OCI-LY1 (cell line): ENCODE measurements around the gene OBSL1.

Experiments used
- H2AFZ ChIP-seq: fragments of 200-600 bp; sonication (generic), shearing (Covaris generic); 2 replicates; pipeline ENCODE4 v1.6.0; 2014; ENCODE audit warnings: antibody characterized with exemption, mild to moderate bottlenecking, low read length
- H3F3A ChIP-seq: fragments of 200-600 bp; sonication (generic), shearing (Covaris generic); 2 replicates; pipeline ENCODE4 v1.6.0; 2014; ENCODE audit warnings: mild to moderate bottlenecking, antibody characterized with exemption, low read length, moderate library complexity; ENCODE audit not compliant: insufficient read depth
- H3K27ac ChIP-seq: fragments of 200-600 bp; sonication (generic); 2 replicates; pipeline ENCODE4 v1.5.1; 2014; ENCODE audit warnings: low read length, mixed run types, mild to moderate bottlenecking, low read depth; ENCODE audit not compliant: poor library complexity, severe bottlenecking
- H3K27me3 ChIP-seq: fragments of 200-600 bp; sonication (generic); 2 replicates; pipeline ENCODE4 v1.6.0; 2014; ENCODE audit warnings: antibody characterized with exemption, mild to moderate bottlenecking, low read length, moderate library complexity; ENCODE audit not compliant: insufficient read depth
- H3K36me3 ChIP-seq: fragments of 200-600 bp; sonication (generic); 2 replicates; pipeline ENCODE4 v1.6.1; 2014; ENCODE audit warnings: mild to moderate bottlenecking, antibody characterized with exemption, low read length, moderate library complexity, mixed read lengths; ENCODE audit not compliant: insufficient read depth
- H3K4me1 ChIP-seq: fragments of 200-600 bp; sonication (generic); 2 replicates; pipeline ENCODE4 v1.5.1; 2014; ENCODE audit warnings: mild to moderate bottlenecking, low read length, moderate library complexity; ENCODE audit not compliant: insufficient read depth, severe bottlenecking
- H3K4me2 ChIP-seq: fragments of 200-600 bp; sonication (generic), shearing (Covaris generic); 2 replicates; pipeline ENCODE4 v1.6.1; 2014; ENCODE audit warnings: low read length
- H3K4me3 ChIP-seq: fragments of 200-600 bp; sonication (generic); 2 replicates; pipeline ENCODE4 v1.5.1; 2014; ENCODE audit warnings: low read length, low read depth, mild to moderate bottlenecking, mixed read lengths; ENCODE audit not compliant: poor library complexity, severe bottlenecking
- H3K79me2 ChIP-seq: fragments of 200-600 bp; shearing (Covaris generic); 2 replicates; pipeline ENCODE4 v1.6.1; 2016; ENCODE audit warnings: mixed run types, low read length, mixed read lengths; ENCODE audit not compliant: insufficient read depth
- H3K9ac ChIP-seq: fragments of 200-600 bp; sonication (generic), shearing (Covaris generic); 2 replicates; pipeline ENCODE4 v1.6.1; 2014; ENCODE audit warnings: mild to moderate bottlenecking, low read length, mixed read lengths
- H3K9me2 ChIP-seq: fragments of 200-600 bp; sonication (generic), shearing (Covaris generic); 2 replicates; pipeline ENCODE4 v1.6.1; 2014; ENCODE audit warnings: low read depth, mild to moderate bottlenecking, low read length, mixed read lengths
- H3K9me3 ChIP-seq: fragments of 200-600 bp; shearing (Covaris generic); 2 replicates; pipeline ENCODE4 v1.6.1; 2014; ENCODE audit warnings: low read length, mixed read lengths
- H4K20me1 ChIP-seq: fragments of 200-600 bp; sonication (generic), shearing (Covaris generic); 2 replicates; pipeline ENCODE4 v1.6.0; 2016; ENCODE audit warnings: mild to moderate bottlenecking, low read length; ENCODE audit not compliant: insufficient read depth
- EZH2 ChIP-seq: fragments of 200-600 bp; sonication (generic), shearing (Covaris generic); IDR thresholded peaks from 2 replicates; pipeline ENCODE4 v1.8.0; 2017; ENCODE audit warnings: borderline replicate concordance, mixed run types, mild to moderate bottlenecking, antibody characterized with exemption, low read length, moderate library complexity, mixed read lengths
- TF ChIP-seq, protein P1 (sequence below): fragments of 200-600 bp; sonication (generic), shearing (Covaris generic); IDR thresholded peaks from 2 replicates; pipeline ENCODE4 v1.5.1; 2017; ENCODE audit warnings: mild to moderate bottlenecking, antibody characterized with exemption, low read length, moderate library complexity, mixed read lengths

Gene OBSL1

DNA sequence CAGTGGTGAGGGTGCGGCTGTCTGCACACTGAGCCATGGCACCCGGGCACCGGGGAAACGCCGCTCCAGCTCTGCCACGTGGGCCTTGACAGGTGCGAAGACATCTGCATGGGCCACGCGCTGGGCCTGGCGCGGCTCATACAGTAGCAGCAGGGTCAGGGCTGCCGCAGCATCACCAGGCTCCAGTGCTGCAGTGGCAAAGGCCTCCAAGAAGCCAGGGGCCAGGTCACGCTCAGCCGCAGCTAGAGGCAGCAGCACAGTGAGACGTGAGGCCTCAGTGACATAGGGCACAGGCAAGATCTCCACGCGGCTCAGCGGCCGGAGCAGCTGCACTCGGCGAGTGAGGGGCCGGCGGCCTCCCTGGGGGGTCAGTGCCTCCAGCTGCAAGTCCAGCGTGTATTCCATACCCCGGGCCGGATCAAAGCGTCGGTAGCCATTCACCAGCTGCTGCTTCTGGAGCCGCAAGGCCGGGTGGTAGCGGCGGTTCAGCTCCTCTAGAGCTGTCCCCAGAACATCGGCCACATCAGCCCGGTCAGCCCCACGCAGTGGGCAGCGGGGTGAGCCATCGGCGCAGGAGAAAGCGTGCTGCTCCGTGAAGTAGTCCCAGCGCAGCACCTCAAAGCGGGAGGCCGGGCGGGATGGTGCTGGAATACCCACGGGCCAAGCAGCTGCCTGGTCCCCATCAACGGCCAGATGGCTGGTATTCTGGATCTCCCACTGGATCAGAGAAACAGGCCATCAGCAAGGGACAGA is 31.2 kb downstream of the OBSL1 start:
- TF ChIP-seq EZH2 = no peak
- TF ChIP-seq, protein P1, sequence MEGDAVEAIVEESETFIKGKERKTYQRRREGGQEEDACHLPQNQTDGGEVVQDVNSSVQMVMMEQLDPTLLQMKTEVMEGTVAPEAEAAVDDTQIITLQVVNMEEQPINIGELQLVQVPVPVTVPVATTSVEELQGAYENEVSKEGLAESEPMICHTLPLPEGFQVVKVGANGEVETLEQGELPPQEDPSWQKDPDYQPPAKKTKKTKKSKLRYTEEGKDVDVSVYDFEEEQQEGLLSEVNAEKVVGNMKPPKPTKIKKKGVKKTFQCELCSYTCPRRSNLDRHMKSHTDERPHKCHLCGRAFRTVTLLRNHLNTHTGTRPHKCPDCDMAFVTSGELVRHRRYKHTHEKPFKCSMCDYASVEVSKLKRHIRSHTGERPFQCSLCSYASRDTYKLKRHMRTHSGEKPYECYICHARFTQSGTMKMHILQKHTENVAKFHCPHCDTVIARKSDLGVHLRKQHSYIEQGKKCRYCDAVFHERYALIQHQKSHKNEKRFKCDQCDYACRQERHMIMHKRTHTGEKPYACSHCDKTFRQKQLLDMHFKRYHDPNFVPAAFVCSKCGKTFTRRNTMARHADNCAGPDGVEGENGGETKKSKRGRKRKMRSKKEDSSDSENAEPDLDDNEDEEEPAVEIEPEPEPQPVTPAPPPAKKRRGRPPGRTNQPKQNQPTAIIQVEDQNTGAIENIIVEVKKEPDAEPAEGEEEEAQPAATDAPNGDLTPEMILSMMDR = no peak
- H3K4me1 ChIP-seq = peaks cover 13% of the 10 kb centered on the region
- peaks cover 11% of the 10 kb centered on the region; the same call in 1 of the 2 replicates for H3K36me3 ChIP-seq
- H3K9me3 ChIP-seq = no peaks in the 10 kb centered on the region
- H3K4me3 ChIP-seq = no peak overlapping the region
- H2AFZ ChIP-seq = no peak overlapping the region
- H3K9ac ChIP-seq = no peak overlapping the region
- no peaks in the 10 kb centered on the region for H3K9me2 ChIP-seq
- H3K27me3 ChIP-seq = no peaks in the 10 kb centered on the region; the same call in 1 of the 2 replicates
- no peaks in the 10 kb centered on the region for H3F3A ChIP-seq
- no peaks in the 10 kb centered on the region for H3K79me2 ChIP-seq
- no peak overlapping the region for H3K4me2 ChIP-seq
- no peaks in the 10 kb centered on the region for H4K20me1 ChIP-seq
- H3K27ac ChIP-seq = no peak overlapping the region

DNA sequence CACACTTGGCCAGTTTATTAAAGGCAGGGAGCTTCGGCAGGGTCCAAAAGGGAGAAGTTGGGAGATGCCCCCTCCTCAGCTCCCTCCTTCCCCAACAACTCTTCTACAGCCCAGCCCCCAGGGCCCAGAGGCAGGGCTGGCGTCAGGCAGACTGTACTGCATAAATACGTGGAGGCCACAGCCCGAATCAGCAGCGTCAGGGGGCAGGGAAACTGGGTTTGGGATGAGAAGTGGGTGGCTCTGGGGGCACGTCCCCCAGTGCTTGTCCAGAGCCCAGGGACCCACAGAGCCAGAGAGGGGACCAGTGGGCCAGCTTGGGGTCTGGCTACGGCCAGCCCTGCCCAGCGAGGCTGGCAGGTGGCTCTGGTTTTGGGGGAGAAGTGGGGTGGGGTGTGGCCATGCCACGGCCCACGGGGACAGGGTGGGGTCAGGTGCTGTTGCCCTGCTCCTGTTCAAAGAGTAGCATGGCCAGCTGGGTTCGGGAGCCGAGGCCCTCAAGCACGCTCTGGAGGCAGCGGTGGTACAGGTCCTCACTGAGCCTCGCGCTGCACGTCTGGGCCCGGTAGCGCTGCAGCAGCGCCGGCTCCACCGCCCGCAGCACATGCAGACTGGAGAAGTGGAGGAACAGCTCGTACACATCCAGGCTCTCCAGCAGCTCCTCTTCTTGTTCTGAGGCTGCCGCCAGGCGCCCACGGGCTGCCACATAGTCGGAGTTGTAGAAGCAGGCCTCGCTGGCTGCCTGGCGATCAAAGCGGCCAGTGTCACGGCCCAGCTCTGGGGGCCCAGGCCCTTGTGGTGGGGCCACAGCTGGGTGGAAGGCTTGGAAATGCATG is 32.2 kb downstream of the OBSL1 start:
- no peak overlapping the region for H3K9ac ChIP-seq
- H3K27ac ChIP-seq = no peak overlapping the region
- no peak overlapping the region for H2AFZ ChIP-seq
- no peaks in the 10 kb centered on the region for H4K20me1 ChIP-seq
- H3K9me2 ChIP-seq = no peaks in the 10 kb centered on the region
- H3K79me2 ChIP-seq = no peaks in the 10 kb centered on the region
- no peaks in the 10 kb centered on the region for H3F3A ChIP-seq
- TF ChIP-seq EZH2 = no peak
- TF ChIP-seq, protein P1 = no peak
- H3K27me3 ChIP-seq = no peaks in the 10 kb centered on the region; the same call in 1 of the 2 replicates
- H3K36me3 ChIP-seq = peaks cover 11% of the 10 kb centered on the region; the same call in 1 of the 2 replicates
- no peaks in the 10 kb centered on the region for H3K9me3 ChIP-seq
- peaks cover 10% of the 10 kb centered on the region for H3K4me1 ChIP-seq
- H3K4me2 ChIP-seq = no peak overlapping the region
- no peak overlapping the region for H3K4me3 ChIP-seq

DNA sequence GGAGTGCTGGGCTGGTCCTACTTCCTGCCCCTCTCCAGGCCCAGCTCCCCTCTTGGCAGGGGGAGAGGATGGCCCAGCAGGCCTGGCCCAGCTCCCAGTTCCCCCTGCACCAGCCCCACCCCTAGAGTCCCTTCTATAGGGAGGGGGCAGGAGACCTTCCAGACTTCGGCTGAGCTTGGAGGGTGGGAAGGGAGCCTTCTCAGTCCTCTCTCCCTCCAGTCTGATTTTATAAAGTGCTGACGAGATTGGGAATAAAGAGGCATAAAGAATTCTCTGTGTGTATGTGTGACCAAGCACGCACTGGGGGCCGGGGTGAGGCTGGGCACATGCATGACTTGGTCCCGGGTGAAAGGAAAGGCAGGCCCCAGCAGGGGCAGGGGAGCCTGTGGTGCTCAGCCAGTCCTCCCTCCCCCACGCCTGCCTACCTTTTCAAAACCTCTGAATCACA is 32.8 kb downstream of the OBSL1 start:
- Histone ChIP-seq H3K79me2 (no peaks in the 10 kb centered on the region), H4K20me1 (no peaks in the 10 kb centered on the region), H3K9me3 (no peaks in the 10 kb centered on the region), H3K9me2 (no peaks in the 10 kb centered on the region), H3K27ac (no peak overlapping the region), H3K4me2 (no peak overlapping the region), H3K4me3 (no peak overlapping the region), H3K9ac (no peak overlapping the region), H2AFZ (no peak overlapping the region), H3K27me3 (no peaks in the 10 kb centered on the region; the same call in 1 of the 2 replicates), H3F3A (no peaks in the 10 kb centered on the region), H3K36me3 (peaks cover 11% of the 10 kb centered on the region; the same call in 1 of the 2 replicates), H3K4me1 (peaks cover 8% of the 10 kb centered on the region)
- TF ChIP-seq EZH2 = no peak
- TF ChIP-seq, protein P1 = no peak
